Thyroid gland (tissue), 4 donors: ENCODE measurements around the gene MAP1LC3B2.

Experiments used
- CTCF ChIP-seq, 6 experiments: fragments of 200-600 bp in 3 of 6; fragments of 450-650 bp in 3 of 6; sonication (generic) in 3 of 6; IDR thresholded peaks; one replicate each; pipeline ENCODE4 v1.5.1; 2016 to 2019; ENCODE audit warnings: antibody characterized with exemption in 6 of 6, mild to moderate bottlenecking in 2 of 6, inconsistent platforms in 1 of 6, moderate library complexity in 1 of 6
- POLR2A ChIP-seq, 2 donors: fragments of 450-650 bp; IDR thresholded peaks; one replicate each; pipeline ENCODE4 v1.6.1; 2017; ENCODE audit warnings: antibody characterized with exemption in 2 of 2, mild to moderate bottlenecking in 2 of 2, moderate library complexity in 1 of 2

GRCh38 chr12:116620124-116620491 is 60.9 kb downstream of the MAP1LC3B2 start:
- TF ChIP-seq POLR2A (IDR thresholded peaks at IDR 0.05), result no peak
- TF ChIP-seq CTCF (IDR thresholded peaks at IDR 0.05), result no peak
